HepG2 (cell line): ENCODE data around the gene MYO1B. TPM values are rescaled to one million over a fixed set of nuclear protein-coding genes. Genes with fewer than 3 reads are reported as not detected.

Experiments
- AKNA ChIP-seq: sonication (generic); formaldehyde crosslinking; IDR thresholded peaks from 2 replicates; pipeline ENCODE4 v1.4.0; 2020; ENCODE audit warnings: missing genetic modification reagents, borderline replicate concordance
- ARID4A ChIP-seq: sonication (generic); formaldehyde crosslinking; IDR thresholded peaks from 2 replicates; pipeline ENCODE4 v1.5.0; 2020; ENCODE audit warnings: mild to moderate bottlenecking, missing genetic modification reagents, borderline replicate concordance
- FOXC1 ChIP-seq: sonication (generic); formaldehyde crosslinking; IDR thresholded peaks from 2 replicates; pipeline ENCODE4 v1.8.0; 2022; ENCODE audit warnings: mild to moderate bottlenecking, missing genetic modification reagents, borderline replicate concordance
- FOXM1 ChIP-seq: sonication (generic); formaldehyde crosslinking; IDR thresholded peaks from 2 replicates; pipeline ENCODE4 v1.5.0; 2020; ENCODE audit warnings: missing genetic modification reagents
- HDAC1 ChIP-seq: sonication (generic); formaldehyde crosslinking; IDR thresholded peaks from 2 replicates; pipeline ENCODE4 v1.5.1; 2020; ENCODE audit warnings: mild to moderate bottlenecking, missing genetic modification reagents
- KDM2A ChIP-seq: sonication (generic); formaldehyde crosslinking; IDR thresholded peaks from 2 replicates; pipeline ENCODE4 v1.4.0; 2020; ENCODE audit warnings: low read depth, missing genetic modification reagents, borderline replicate concordance
- KDM4B ChIP-seq: sonication (generic); formaldehyde crosslinking; IDR thresholded peaks from 2 replicates; pipeline ENCODE4 v1.4.0; 2020; ENCODE audit warnings: missing genetic modification reagents
- NFIB ChIP-seq: sonication (generic); formaldehyde crosslinking; IDR thresholded peaks from 2 replicates; pipeline ENCODE4 v1.9.0; 2021; ENCODE audit warnings: missing genetic modification reagents, mild to moderate bottlenecking, borderline replicate concordance
- RELA ChIP-seq: sonication (generic); formaldehyde crosslinking; IDR thresholded peaks from 2 replicates; pipeline ENCODE4 v1.4.0; 2020; ENCODE audit warnings: missing genetic modification reagents
- SKI ChIP-seq: fragments of 450-650 bp; IDR thresholded peaks from one replicate; pipeline ENCODE4 v1.6.1; 2018; ENCODE audit warnings: mild to moderate bottlenecking; ENCODE audit not compliant: partially characterized antibody
- SNAPC5 ChIP-seq: sonication (generic); formaldehyde crosslinking; IDR thresholded peaks from 2 replicates; pipeline ENCODE4 v1.8.1; 2023; ENCODE audit warnings: mild to moderate bottlenecking, missing genetic modification reagents, borderline replicate concordance
- TEAD2 ChIP-seq: sonication (generic); formaldehyde crosslinking; IDR thresholded peaks from 2 replicates; pipeline ENCODE4 v1.9.0; 2021; ENCODE audit warnings: missing genetic modification reagents
- TGIF2 ChIP-seq: IDR thresholded peaks from 2 replicates; pipeline ENCODE4 v1.6.1; 2016; ENCODE audit warnings: control low read depth, missing compliant biosample characterization
- ZNF263 ChIP-seq: sonication (generic); formaldehyde crosslinking; IDR thresholded peaks from 2 replicates; pipeline ENCODE4 v1.4.0; 2020; ENCODE audit warnings: missing genetic modification reagents
- ZNF543 ChIP-seq: sonication (generic); formaldehyde crosslinking; IDR thresholded peaks from 2 replicates; pipeline ENCODE4 v1.4.0; 2020; ENCODE audit warnings: mild to moderate bottlenecking, missing genetic modification reagents
- ZNF558 ChIP-seq: sonication (generic); formaldehyde crosslinking; IDR thresholded peaks from 2 replicates; pipeline ENCODE4 v1.9.0; 2022; ENCODE audit warnings: mild to moderate bottlenecking, missing genetic modification reagents, borderline replicate concordance
- ZNF703 ChIP-seq: sonication (generic); formaldehyde crosslinking; IDR thresholded peaks from 2 replicates; pipeline ENCODE4 v1.5.1; 2020; ENCODE audit warnings: missing genetic modification reagents, mild to moderate bottlenecking, moderate library complexity, borderline replicate concordance
- ZNF761 ChIP-seq: sonication (generic); formaldehyde crosslinking; conservative IDR thresholded peaks from 2 replicates; pipeline ENCODE4 v1.4.0; 2020; ENCODE audit warnings: mild to moderate bottlenecking, missing genetic modification reagents
- ZNF83 ChIP-seq: sonication (generic); formaldehyde crosslinking; IDR thresholded peaks from 2 replicates; pipeline ENCODE4 v1.4.0; 2020; ENCODE audit warnings: missing genetic modification reagents, mild to moderate bottlenecking, borderline replicate concordance
- polyA plus RNA-seq, 8 experiments: library from polyadenylated mRNA; depleted of rRNA in 3 of 8; stranded (reverse) in 7 of 8; unstranded in 1 of 8; fragments of >200 nt; fragmentation: Illumina TruSeq in 4 of 8; extraction: Trizol in 4 of 8; gene quantifications; 2 replicates each; pipeline versions ENCODE4 v1.2.1 to v1.2.3, GENCODE V29; 2011 to 2016; ENCODE audit warnings: low read depth in 4 of 8, missing spikeins in 1 of 8, mixed read lengths in 1 of 8; ENCODE audit not compliant: insufficient read depth in 1 of 8
- total RNA-seq, 5 experiments: library from RNA; depleted of rRNA; stranded (reverse); fragments of >200 nt; fragmentation: Illumina TruSeq; extraction: Trizol; gene quantifications; 2 replicates each; pipeline ENCODE4 v1.2.3, GENCODE V29; 2016; ENCODE audit warnings: low read depth in 1 of 5

The MYO1B gene
- total and polyA plus RNA-seq, 2 of the 13 experiments (the other 11 are each of a cell fraction or from before 2014, with no cell fraction given): 36.9 to 89.8 TPM

- TF ChIP-seq TEAD2 (CRISPR knock-in tag) (no peak), TGIF2 (no peak), RELA (CRISPR knock-in tag) (no peak), AKNA (CRISPR knock-in tag) (no peak), KDM2A (CRISPR knock-in tag) (no peak), NFIB (CRISPR knock-in tag) (no peak), ZNF263 (CRISPR knock-in tag) (no peak), SNAPC5 (CRISPR knock-in tag) (no peak), ZNF761 (CRISPR knock-in tag) (no peak), FOXM1 (CRISPR knock-in tag) (no peak), ZNF558 (CRISPR knock-in tag) (no peak), ZNF83 (CRISPR knock-in tag) (no peak), ARID4A (0 out of 2 replicates have a peak, but pooled peaks have one; percentile 28), SKI (no peak), FOXC1 (CRISPR knock-in tag) (no peak), HDAC1 (0 out of 2 replicates have a peak, but pooled peaks have one; percentile 30), ZNF703 (CRISPR knock-in tag) (no peak), ZNF543 (CRISPR knock-in tag) (no peak), KDM4B (no peak)
Observed at GRCh38 chr2:191280834-191281756, 35.9 kb downstream of the MYO1B start (continued).
